Endometrial microvascular endothelial cells (primary cell): ENCODE data around the gene SLC16A2. TPM values are rescaled to one million over a fixed set of nuclear protein-coding genes. Genes with fewer than 3 reads are reported as not detected.
"Not testable (repeated sequence)": the region's sequence is repeated elsewhere in the genome, so short reads cannot be mapped to it uniquely, and the experiment has no call there.

Source experiments
- in situ Hi-C: cut with HindIII; loops from 2 replicates; pipeline ENCODE4 v1.10.0; 2017; ENCODE audit warnings: low sequenced_read_pairs, low pct_unique_long_range_greater_than_20kb; ENCODE audit errors: inconsistent ontology term
- total RNA-seq: library from RNA; depleted of rRNA; stranded (reverse); fragments of >200 nt; gene quantifications from one replicate; pipeline ENCODE4 v1.2.3, GENCODE V29; 2015; ENCODE audit errors: inconsistent ontology term

Gene SLC16A2
- total RNA-seq, 1 donor from 2014 or later, result under 0.01 TPM

GRCh38 chrX:74437530-74437929 is 16.2 kb downstream of the SLC16A2 start:
- in situ Hi-C loops, result no loop called here

DNA sequence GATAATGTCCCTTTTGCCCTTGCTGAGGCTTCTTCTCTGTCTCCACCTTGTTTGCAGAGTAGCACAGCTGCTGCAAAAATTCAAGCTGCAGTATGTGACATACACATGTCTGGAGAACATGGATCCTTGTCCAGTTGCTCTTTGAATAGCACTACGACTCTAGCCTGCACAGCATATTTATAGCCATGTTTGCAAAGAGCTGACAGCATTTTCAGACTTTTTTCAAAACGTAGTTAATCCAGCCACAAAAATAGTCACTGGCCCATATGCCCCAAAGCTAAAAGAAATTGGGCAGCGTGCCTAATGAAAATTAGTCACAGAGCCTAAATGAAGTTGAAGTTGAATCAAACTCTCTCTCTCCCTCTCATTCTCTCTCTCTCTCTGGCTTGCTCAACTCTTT is 17.5 kb downstream of the SLC16A2 start:
- in situ Hi-C loops, result no loop called here

DNA sequence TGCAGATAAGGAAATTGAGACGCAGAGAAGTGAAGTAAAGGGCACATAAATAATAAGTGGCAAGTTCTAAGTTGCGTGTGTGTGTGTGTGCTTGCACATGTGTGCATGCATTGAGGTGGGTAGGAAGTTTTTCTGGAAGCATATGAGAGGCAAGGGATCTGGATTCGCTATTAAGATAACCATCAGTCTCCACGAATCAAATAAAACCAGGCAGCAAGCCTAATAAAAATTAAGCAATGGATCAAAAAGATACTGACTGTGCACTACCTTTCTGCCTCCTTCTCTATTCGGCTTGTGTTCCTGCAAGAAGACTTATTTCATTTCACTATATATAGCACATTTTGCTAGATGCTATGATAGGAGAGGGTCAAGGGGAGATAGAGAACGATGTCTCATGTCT is 23.8 kb downstream of the SLC16A2 start:
- in situ Hi-C loops, result no loop called here

DNA sequence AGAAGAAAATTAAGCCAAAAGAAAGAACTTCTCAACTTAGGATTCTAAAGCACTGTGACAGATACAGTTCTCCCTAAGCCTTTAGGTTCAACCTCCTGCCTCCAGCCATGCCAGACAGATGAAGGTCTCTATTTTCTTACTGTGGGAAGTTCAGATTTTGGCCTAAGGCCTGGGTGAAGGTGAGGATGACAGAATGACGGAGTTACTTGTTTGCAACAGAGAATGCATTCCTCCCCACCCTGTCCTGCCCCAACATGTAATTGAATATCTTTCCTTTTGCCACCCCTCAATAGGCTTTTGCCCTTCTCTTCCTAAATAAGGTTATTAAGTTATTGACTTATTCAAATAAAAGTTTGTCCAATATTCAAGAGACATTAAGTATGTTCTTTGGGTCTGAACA is 25.6 kb downstream of the SLC16A2 start:
- in situ Hi-C loops, result no loop called here

- in situ Hi-C loops, result no loop called here
Observed at GRCh38 chrX:74448669-74449068, 27.4 kb downstream of the SLC16A2 start.

GRCh38 chrX:74449322-74449936 is 28.1 kb downstream of the SLC16A2 start:
- in situ Hi-C loops, result no loop called here

GRCh38 chrX:74449937-74450330 is 28.6 kb downstream of the SLC16A2 start:
- in situ Hi-C loops, result no loop called here

DNA sequence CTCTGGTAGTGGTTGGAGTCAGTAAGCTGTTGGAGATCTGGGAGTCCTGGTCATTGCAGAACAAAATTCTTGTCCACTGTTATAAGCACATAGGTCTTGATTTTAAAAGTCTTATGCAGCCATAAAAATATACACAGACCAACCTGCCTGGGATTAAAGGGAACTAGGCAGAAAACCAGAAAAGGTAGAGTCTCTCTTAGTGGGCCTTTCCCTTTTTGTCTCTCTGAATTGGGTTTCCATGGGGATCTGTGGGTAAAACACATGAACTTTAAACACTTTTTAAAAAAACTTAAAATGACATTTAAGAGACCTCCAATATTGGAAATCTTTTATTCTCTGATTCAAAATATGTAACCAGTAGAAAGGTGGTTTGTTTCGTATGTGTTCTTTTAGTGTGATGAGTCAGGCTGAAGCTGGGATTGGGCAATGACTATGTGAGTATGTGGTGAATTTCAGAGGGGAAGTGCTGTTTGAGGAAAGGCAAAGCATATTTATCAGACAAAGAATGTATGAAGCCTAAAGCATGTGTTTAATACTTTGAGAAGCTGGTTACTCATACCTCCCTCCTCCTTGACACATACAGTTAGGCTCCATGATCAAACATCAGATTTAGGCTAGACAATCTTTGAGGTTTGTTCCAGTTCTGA is 29.6 kb downstream of the SLC16A2 start:
- in situ Hi-C loops, result no loop called here

DNA sequence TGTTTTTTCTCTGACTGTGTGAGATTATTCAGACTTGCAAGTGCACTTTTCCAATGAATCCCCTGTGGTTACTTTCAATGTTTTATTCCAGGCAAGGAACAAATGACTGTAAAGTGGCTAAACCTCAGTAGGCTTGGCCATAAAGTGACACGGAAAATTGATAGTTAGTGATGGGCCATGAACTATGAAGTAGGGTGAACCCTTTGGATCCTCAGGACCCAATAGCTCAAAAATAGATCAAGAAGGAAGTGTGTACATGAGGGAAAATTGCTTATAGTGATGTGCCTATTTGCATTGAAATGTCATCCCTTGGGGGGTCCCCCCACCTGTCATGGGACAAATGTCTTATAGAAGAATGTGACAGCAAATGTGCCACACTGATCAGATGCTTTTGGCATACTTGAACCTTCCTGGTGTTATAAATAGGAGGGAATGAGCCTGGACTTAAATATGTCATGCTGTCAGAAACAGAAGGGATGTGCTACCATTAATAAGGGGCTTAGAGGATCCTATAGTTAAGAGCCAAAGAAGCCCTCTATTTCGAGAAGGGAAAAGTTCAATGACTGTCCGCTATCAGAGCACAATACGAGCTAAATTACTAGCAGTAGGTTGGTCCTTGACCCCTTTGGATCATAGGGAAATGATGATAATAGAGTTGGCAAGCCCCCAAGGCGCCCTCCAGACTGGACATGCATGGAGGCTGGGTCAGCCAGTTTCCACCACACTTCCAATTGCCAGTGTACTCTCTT is 30.3 kb downstream of the SLC16A2 start:
- in situ Hi-C loops, result no loop called here

DNA sequence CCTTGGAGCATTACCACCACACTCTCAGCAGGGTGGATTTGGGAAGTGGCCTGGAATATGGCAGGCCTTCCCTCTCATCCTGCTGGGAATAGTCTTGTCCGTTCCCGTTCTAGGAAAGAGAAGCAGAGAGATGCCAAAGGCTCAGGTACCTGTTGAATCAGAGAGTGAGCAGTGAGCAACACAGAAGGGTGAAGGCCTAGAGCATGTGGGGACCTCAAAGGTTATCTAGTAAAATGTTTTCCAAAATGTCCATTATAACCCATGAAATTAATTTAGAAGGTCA is 30.8 kb downstream of the SLC16A2 start:
- in situ Hi-C loops, result no loop called here

DNA sequence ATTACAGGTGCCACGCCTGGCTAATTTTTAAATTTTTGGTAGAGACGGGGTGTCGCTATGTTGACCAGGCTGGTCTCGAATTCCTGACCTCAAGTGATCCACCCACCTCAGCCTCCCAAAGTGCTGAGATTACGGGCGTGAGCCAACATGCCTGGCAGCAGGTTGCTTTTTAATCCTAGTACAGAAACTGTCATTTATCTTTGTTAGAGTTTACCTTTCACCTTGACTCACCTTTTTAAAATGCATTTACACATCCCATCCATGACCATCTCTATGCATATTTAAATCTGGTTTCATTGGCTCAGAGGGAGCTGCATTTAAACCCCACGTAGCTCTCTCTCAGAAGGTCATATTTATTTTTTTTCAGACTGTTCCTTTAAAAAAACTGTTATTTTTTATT is 31.9 kb downstream of the SLC16A2 start:
- in situ Hi-C loops, result no loop called here

GRCh38 chrX:74454233-74454632 is 32.9 kb downstream of the SLC16A2 start:
- in situ Hi-C loops, result not testable (repeated sequence)

DNA sequence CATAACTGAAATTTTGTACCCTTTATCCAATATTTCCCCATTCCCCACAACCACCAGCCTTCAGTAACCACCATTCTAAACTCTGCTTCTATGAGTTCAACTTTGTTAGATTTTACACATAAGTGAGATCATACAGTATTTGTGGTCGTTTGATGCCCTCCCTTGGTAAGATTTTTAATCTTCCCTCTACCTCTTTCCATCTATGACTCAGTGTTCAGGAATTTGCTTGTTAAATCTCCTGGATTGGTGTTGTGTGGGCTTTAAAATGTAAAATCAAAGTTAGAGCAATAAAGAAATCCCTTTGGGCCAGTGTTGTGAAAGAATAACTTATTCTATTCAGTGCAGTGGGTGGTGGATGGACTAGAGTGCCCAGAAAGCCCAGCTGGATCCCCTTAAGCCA is 37.4 kb downstream of the SLC16A2 start:
- in situ Hi-C loops, result no loop called here

GRCh38 chrX:74461384-74461783 is 40.1 kb downstream of the SLC16A2 start:
- in situ Hi-C loops, result no loop called here

DNA sequence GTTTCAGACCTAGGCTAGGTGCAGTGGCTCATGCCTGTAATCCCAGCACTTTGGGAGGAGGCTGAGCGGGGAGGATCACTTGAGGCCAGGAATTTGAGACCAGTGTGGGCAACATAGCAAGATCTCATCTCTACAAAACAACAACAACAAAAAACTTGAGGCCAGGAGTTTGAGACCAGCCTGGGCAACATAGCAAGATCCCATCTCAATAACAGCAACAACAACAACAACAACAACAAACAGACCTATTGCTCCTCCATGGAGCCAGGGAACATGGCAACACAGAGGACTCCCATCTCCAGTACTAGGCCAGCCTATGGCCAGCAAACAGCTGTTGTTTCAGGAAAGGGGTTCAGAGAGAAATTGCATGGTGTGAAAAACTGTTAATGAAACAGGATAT is 43.4 kb downstream of the SLC16A2 start:
- in situ Hi-C loops, result no loop called here

DNA sequence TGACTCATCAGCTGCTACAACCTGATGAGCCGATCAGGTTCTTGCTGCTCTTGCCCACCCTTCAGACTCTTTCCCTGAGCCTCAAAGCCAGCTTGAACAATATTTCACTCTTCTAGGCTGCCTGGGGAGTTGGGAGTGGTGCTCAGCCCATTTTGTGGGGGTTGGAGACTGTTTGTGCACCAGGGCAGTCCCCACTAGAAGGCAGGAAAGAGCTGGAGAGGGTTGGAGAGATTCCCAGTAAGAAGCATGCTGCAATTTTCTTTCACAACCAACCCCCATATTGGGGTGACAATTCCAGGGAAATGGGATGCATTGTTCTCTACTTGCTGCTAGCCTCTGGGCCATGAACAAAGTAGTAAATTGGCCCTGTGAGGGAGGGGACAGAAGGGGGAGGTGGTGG is 44.1 kb downstream of the SLC16A2 start:
- in situ Hi-C loops, result no loop called here

DNA sequence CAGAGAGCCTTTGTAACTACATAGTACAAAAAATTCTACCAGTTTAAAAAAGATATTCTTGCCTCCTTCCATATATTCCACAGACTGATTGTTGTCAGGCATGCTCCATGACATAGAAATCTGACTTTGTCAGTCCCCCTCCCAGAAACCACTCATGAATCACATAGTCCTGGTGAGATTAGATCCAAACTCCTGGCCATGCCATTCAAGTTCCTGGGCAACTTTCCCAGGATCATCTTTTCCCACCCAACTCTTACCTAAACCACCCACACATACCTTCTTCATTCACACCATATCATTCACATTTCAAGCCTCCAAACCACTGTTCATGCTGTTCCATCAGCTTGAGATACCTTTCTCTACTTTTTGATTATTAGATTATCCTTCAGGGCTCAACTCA is 46.4 kb downstream of the SLC16A2 start:
- in situ Hi-C loops, result no loop called here

- in situ Hi-C loops, result not testable (repeated sequence)
Observed at GRCh38 chrX:74473116-74473515, 51.8 kb downstream of the SLC16A2 start.

GRCh38 chrX:74490247-74490646 is 69.0 kb downstream of the SLC16A2 start:
- in situ Hi-C loops, result no loop called here

GRCh38 chrX:74492720-74493201 is 71.5 kb downstream of the SLC16A2 start:
- in situ Hi-C loops, result no loop called here
